ENCODE measurements around the gene ORAI3.

Gene ORAI3

DNA sequence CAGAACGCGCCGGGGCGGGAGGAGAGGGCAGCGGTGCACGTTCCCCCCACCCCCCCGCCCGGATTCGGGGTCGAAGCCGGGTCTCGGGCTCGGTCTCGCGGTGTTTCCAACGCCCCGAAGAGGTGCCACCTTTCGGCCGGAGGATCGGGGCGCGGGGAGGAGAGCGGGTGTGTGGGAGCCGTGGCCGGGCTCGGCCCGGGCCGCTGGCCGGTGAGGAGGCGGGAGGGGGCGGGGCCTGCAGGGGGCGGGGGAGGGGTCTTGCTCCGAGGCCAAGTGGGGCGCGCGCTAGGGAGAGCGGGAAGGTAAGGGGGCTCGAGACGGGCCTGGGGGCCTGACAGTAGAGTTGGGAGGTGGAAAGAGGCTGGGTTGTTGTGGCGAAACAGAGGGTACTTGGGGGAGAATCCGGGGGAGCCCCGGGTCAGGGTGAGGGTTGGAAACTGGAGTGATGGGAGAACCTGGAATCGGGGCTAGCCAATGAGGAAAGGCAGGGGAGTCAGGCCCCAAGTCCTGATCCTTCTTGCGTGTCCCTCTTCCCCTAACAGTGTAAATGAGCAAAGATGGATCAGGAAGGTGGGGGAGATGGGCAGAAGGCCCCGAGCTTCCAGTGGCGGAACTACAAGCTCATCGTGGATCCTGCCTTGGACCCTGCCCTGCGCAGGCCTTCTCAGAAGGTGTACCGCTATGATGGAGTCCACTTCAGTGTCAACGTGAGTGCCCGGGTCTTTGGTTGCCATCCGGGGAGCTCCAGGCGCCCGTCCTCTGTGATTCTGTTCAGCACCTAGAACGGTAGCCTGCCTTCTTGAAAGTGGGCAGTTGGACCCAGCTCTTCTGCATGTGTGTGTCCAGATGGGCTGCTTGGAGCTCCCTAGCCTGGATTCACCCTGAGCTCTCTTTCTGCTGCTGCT, 9.6 kb downstream of the ORAI3 start:
- H3K4me3 ChIP-seq (replicated peaks; ENCODE audit: low read depth, low read length): peak overlapping the region; percentile 63
- TF ChIP-seq, protein P1, sequence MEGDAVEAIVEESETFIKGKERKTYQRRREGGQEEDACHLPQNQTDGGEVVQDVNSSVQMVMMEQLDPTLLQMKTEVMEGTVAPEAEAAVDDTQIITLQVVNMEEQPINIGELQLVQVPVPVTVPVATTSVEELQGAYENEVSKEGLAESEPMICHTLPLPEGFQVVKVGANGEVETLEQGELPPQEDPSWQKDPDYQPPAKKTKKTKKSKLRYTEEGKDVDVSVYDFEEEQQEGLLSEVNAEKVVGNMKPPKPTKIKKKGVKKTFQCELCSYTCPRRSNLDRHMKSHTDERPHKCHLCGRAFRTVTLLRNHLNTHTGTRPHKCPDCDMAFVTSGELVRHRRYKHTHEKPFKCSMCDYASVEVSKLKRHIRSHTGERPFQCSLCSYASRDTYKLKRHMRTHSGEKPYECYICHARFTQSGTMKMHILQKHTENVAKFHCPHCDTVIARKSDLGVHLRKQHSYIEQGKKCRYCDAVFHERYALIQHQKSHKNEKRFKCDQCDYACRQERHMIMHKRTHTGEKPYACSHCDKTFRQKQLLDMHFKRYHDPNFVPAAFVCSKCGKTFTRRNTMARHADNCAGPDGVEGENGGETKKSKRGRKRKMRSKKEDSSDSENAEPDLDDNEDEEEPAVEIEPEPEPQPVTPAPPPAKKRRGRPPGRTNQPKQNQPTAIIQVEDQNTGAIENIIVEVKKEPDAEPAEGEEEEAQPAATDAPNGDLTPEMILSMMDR (IDR thresholded peaks at IDR 0.05; ENCODE audit: low read depth, low read length, missing control alignments): no peak
- DNase-seq (ENCODE audit: extremely low read depth, low read depth): no peak

DNA sequence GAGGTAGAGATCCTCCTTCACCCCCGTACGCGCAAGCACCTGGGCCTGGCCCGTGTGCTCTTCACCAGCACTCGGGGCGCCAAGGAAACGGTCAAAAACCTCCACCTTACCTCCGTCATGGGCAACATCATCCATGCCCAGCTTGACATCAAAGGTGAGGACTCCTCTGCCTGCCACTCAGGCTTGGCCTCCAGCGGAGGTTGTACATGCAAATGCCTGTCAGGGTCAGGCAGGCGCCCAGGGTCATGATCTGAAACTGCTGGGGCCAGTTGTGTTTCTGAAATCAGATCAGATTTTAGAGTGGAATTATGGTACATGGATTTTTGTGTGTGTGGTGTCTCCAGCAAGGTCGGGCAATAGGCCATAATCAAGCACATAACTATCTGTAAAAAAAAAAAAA, 12.5 kb downstream of the ORAI3 start:
- TF ChIP-seq, protein P1 (IDR thresholded peaks at IDR 0.05; ENCODE audit: low read depth, low read length, missing control alignments): no peak

DNA sequence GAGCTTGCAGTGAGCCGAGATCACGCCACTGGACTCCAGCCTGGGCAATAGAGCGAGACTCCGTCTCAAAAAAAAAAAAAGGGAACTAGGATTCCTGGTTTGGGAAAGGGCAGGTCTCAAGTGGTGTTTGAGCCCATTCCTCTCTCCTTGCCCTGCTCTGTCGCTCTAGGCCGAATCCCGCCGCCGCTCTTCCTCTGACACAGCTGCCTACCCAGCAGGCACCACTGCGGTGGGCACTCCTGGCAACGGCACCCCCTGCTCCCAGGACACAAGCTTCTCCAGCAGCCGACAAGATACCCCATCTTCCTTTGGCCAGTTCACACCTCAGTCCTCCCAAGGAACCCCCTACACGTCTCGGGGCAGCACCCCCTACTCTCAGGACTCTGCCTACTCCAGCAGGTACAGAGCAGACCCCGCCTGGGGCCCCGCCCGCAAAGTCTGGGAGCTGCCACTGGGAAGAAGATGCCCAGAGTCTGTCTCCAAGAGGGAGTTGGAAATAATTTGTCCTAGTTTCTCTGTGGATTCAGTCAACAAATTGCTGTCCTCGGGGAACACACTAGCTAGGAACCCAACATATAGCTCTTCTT, 15.2 kb downstream of the ORAI3 start:
- no peak overlapping the region for H3K4me3 ChIP-seq (replicated peaks; ENCODE audit: low read depth, low read length)
- TF ChIP-seq, protein P1 (IDR thresholded peaks at IDR 0.05; ENCODE audit: low read depth, low read length, missing control alignments): no peak
- DNase-seq (ENCODE audit: extremely low read depth, low read depth): no peak

More for the DNA sequence above, 12.5 kb downstream of the ORAI3 start:
- no peak overlapping the region for H3K4me3 ChIP-seq (replicated peaks; ENCODE audit: low read depth, low read length)
- no peak for DNase-seq (ENCODE audit: extremely low read depth, low read depth)

- H3K4me3 ChIP-seq (replicated peaks; ENCODE audit: low read depth, low read length): no peak overlapping the region
- TF ChIP-seq, protein P1 (IDR thresholded peaks at IDR 0.05; ENCODE audit: low read depth, low read length, missing control alignments): no peak
- no peak for DNase-seq (ENCODE audit: extremely low read depth, low read depth)
Observed at GRCh38 chr16:30964574-30965226, 15.8 kb downstream of the ORAI3 start.

DNA sequence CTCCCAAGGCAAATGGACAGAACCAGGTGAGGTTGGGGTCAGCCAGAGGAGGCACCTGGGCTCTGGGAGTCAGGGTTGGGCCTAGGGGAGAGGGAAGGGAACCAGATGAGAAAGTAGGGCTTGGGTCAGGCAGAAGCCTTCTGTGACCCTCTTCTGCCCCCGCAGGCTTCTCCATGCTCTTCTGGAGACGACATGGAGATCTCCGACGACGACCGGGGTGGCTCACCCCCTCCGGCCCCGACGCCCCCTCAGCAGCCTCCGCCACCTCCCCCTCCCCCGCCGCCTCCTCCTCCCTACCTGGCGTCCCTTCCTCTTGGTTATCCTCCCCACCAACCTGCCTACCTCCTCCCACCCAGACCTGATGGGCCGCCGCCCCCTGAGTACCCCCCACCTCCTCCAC, 16.6 kb downstream of the ORAI3 start:
- no peak for DNase-seq (ENCODE audit: extremely low read depth, low read depth)
- TF ChIP-seq, protein P1 (IDR thresholded peaks at IDR 0.05; ENCODE audit: low read depth, low read length, missing control alignments): no peak
- H3K4me3 ChIP-seq (replicated peaks; ENCODE audit: low read depth, low read length): no peak overlapping the region

DNA sequence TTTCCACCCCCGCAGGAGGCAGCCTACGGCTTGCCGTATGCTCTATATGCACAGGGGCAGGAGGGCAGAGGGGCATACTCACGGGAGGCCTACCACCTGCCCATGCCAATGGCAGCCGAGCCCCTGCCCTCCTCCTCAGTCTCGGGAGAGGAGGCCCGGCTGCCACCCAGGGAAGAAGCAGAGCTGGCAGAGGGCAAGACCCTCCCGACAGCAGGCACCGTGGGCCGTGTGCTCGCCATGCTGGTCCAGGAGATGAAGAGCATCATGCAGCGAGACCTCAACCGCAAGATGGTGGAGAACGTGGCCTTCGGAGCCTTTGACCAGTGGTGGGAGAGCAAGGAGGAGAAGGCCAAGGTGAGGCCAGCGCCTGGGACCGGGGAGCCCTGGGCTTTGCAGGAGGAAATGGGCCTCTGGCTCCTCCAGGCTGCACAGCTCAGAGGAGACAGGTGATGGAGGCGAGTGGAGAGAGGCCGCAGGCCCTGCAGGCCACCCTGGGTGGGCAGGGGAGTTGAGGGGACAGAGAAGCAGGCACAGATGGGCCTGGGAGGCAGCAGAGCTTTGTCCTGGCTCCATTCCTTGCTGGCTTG, 17.3 kb downstream of the ORAI3 start:
- TF ChIP-seq, protein P1 (IDR thresholded peaks at IDR 0.05; ENCODE audit: low read depth, low read length, missing control alignments): no peak
- no peak for DNase-seq (ENCODE audit: extremely low read depth, low read depth)
- no peak overlapping the region for H3K4me3 ChIP-seq (replicated peaks; ENCODE audit: low read depth, low read length)
